ENCODE results near the gene FZR1. TPM values are rescaled to one million over a fixed set of nuclear protein-coding genes. Genes with fewer than 3 reads are reported as not detected.

The FZR1 gene
- total and polyA plus RNA-seq, 2 of the 13 experiments (the other 11 are each of a cell fraction or from before 2014, with no cell fraction given): 29.0 to 30.8 TPM

GRCh38 chr19:3531716-3532115 lies 25.6 kb downstream of the FZR1 start:
- Histone ChIP-seq H2AFZ (ENCODE audit: low read length) (no peak overlapping the region), H3K9ac (ENCODE audit: insufficient read depth, low read depth, low read length) (no peak overlapping the region), H3K4me1 (ENCODE audit: insufficient read depth, low read length) (no peaks in the 10 kb centered on the region), H3K4me2 (ENCODE audit: low read depth, low read length) (no peak overlapping the region), H3K27ac (ENCODE audit: extremely low read length, insufficient read depth, low read length) (no peak overlapping the region), H4K20me1 (ENCODE audit: insufficient read depth, low read length) (no peaks in the 10 kb centered on the region), H3K79me2 (ENCODE audit: insufficient read depth, low read length) (no peaks in the 10 kb centered on the region), H3K4me3 (replicated peaks in 1 of 3; ENCODE audit: insufficient read depth in 1 of 3, low read depth in 2 of 3, low read length in 3 of 3) (no peak overlapping the region), H3K36me3 (replicated peaks in 1 of 2; ENCODE audit: control insufficient read depth in 1 of 2, insufficient read depth in 2 of 2, low read length in 2 of 2) (peaks cover 21 to 30% of the 10 kb centered on the region in 2 experiments), H3K9me3 (ENCODE audit: low read length) (no peaks in the 10 kb centered on the region), H3K27me3 (ENCODE audit: control insufficient read depth in 1 of 2, insufficient read depth in 2 of 2, low read length in 2 of 2) (no peaks in the 10 kb centered on the region)
- TF ChIP-seq ZBTB33 (CRISPR knock-in tag; IDR thresholded peaks at IDR 0.05) (peak; percentile 46; the same call in 1 of the 2 replicates), ZNF30 (CRISPR knock-in tag; IDR thresholded peaks at IDR 0.05) (no peak)
- 97% methylated on average over 12 of the region's 29 CpGs for WGBS (ENCODE audit: low lambda C conversion rate)
- BruUV-seq (replicated peaks): no TSS peak
- intact Hi-C loops (cut with micrococcal nuclease; ENCODE audit: unreplicated experiment) (no loop called here), in situ Hi-C loops (cut with HindIII; ENCODE audit: extremely low pct_ligation_motif_present, low pct_unique_long_range_greater_than_20kb) (no loop called here)
- DNase-seq (ENCODE audit: low spot score) (no peak), FAIRE-seq (no peak), ATAC-seq (no peak)
- ChIA-PET POLR2A (interaction anchor here (1.2 kb wide), 1 partner anchor 13 kb away, joined by 3 read pairs; no protein-coding TSS in a partner anchor), CTCF (ENCODE audit: low intra/inter-chr PET ratio, low total read pairs) (no interaction called here)

GRCh38 chr19:3532154-3532786 lies 26.2 kb downstream of the FZR1 start:
- 100% methylated on average over 5 of the region's 33 CpGs for WGBS (ENCODE audit: low lambda C conversion rate)
- no peak overlapping the region for H2AFZ ChIP-seq (ENCODE audit: low read length)
- H3K9ac ChIP-seq (ENCODE audit: insufficient read depth, low read depth, low read length): no peak overlapping the region
- H3K4me2 ChIP-seq (ENCODE audit: low read depth, low read length): no peak overlapping the region
- no peaks in the 10 kb centered on the region for H3K27me3 ChIP-seq (ENCODE audit: control insufficient read depth in 1 of 2, insufficient read depth in 2 of 2, low read length in 2 of 2)
- TF ChIP-seq MEIS2 (CRISPR knock-in tag; IDR thresholded peaks at IDR 0.05) (no peak), ZNF768 (CRISPR knock-in tag; IDR thresholded peaks at IDR 0.05) (peak; percentile 27; the same call in 1 of the 2 replicates), AGO2 (optimal IDR thresholded peaks at IDR 0.05; ENCODE audit: low read depth, low read length) (peak; percentile 23)
- no TSS peak for BruUV-seq (replicated peaks)
- H4K20me1 ChIP-seq (ENCODE audit: insufficient read depth, low read length): no peaks in the 10 kb centered on the region
- no peaks in the 10 kb centered on the region for H3K4me1 ChIP-seq (ENCODE audit: insufficient read depth, low read length)
- in situ Hi-C loops (cut with HindIII; ENCODE audit: extremely low pct_ligation_motif_present, low pct_unique_long_range_greater_than_20kb): no loop called here
- no peak for ATAC-seq
- no peak overlapping the region for H3K27ac ChIP-seq (ENCODE audit: extremely low read length, insufficient read depth, low read length)
- no peaks in the 10 kb centered on the region for H3K9me3 ChIP-seq (ENCODE audit: low read length)
- no peak for DNase-seq (ENCODE audit: low spot score)
- H3K4me3 ChIP-seq (replicated peaks in 1 of 3; ENCODE audit: insufficient read depth in 1 of 3, low read depth in 2 of 3, low read length in 3 of 3): no peak overlapping the region
- peaks cover 16 to 25% of the 10 kb centered on the region in 2 experiments for H3K36me3 ChIP-seq (replicated peaks in 1 of 2; ENCODE audit: control insufficient read depth in 1 of 2, insufficient read depth in 2 of 2, low read length in 2 of 2)
- FAIRE-seq: no peak
- ChIA-PET POLR2A (interaction anchor here (1.2 kb wide), 1 partner anchor 13 kb away, joined by 3 read pairs; no protein-coding TSS in a partner anchor), CTCF (ENCODE audit: low intra/inter-chr PET ratio, low total read pairs) (no interaction called here)
- intact Hi-C loops (cut with micrococcal nuclease; ENCODE audit: unreplicated experiment): no loop called here
- no peaks in the 10 kb centered on the region for H3K79me2 ChIP-seq (ENCODE audit: insufficient read depth, low read length)

All from HepG2 (cell line).